K562 (cell line): Measurements from ENCODE around the gene CRADD. TPM values are rescaled to one million over a fixed set of nuclear protein-coding genes. Genes with fewer than 3 reads are reported as not detected.

Experiments
- ATAC-seq: fragments of 200-7000 bp; cut with Tn5 transposase; 3 replicates; pipeline ENCODE4 v1.9.1; 2020; ENCODE audit warnings: moderate library complexity
- BruUV-seq: library from RNA; stranded (reverse); fragments of 400-500 nt; replicated peaks from 2 replicates; lab custom pipeline; 2021; lab: Mats Ljungman, UMichigan
- CTCF ChIA-PET: fragments of 300-600 bp; formaldehyde crosslinking; extraction: SDS; loops from one replicate; lab custom pipeline; 2021; ENCODE audit warnings: low intra/inter-chr PET ratio; lab: Yijun Ruan, JAX
- POLR2A ChIA-PET: fragments of 300-600, 350-650 bp; sonication (Branson Sonifier 250); formaldehyde crosslinking; extraction: SDS; loops from one replicate; lab custom pipeline; 2021; ENCODE audit warnings: antibody characterized with exemption, inconsistent platforms; lab: Yijun Ruan, JAX
- DNase-seq, 4 experiments: peaks; one replicate each; pipeline versions ENCODE4 v3.0.0 to v3.0.0-alpha.2; 2011 to 2018; ENCODE audit warnings: low spot score in 3 of 4, mixed read lengths in 3 of 4; ENCODE audit errors: extremely low read depth in 1 of 4
- FAIRE-seq: peaks from 2 replicates; lab custom pipeline; 2011; peaks lifted over from hg19 to GRCh38; lab: Jason Lieb, UNC
- H2AFZ ChIP-seq: 2 replicates; pipeline ENCODE4 v1.6.0; 2011; ENCODE audit warnings: low read depth, low read length, control low read depth, inconsistent platforms
- H3K27ac ChIP-seq: fragments of 200-600 bp; 3 replicates; pipeline ENCODE4 v1.8.0; 2011; ENCODE audit warnings: low read depth, mild to moderate bottlenecking, control low read depth, inconsistent platforms, low read length, moderate library complexity, mixed read lengths; ENCODE audit errors: extremely low read depth
- H3K27me3 ChIP-seq, 2 experiments: fragments of 300-600 bp in 1 of 2; 2 replicates in 1 of 2; 3 replicates in 1 of 2; pipeline versions ENCODE4 v1.6.0 to v1.8.0; 2011; ENCODE audit warnings: inconsistent platforms in 2 of 2, low read length in 2 of 2, mild to moderate bottlenecking in 1 of 2, mixed read lengths in 1 of 2, moderate library complexity in 1 of 2; ENCODE audit not compliant: control insufficient read depth in 2 of 2, insufficient read depth in 2 of 2
- H3K36me3 ChIP-seq: fragments of 300-600 bp; 3 replicates; pipeline ENCODE4 v1.8.0; 2011; ENCODE audit warnings: mild to moderate bottlenecking, low read length, inconsistent platforms; ENCODE audit not compliant: control insufficient read depth, insufficient read depth
- H3K4me1 ChIP-seq, 2 experiments: fragments of 200-600 bp in 1 of 2; replicated peaks in 1 of 2; 2 replicates in 1 of 2; 3 replicates in 1 of 2; pipeline versions ENCODE4 v1.5.1 to v1.8.0; 2011; ENCODE audit warnings: inconsistent platforms in 2 of 2, low read length in 2 of 2, mild to moderate bottlenecking in 1 of 2, mixed read lengths in 1 of 2, moderate library complexity in 1 of 2; ENCODE audit not compliant: control insufficient read depth in 2 of 2, insufficient read depth in 2 of 2
- H3K4me2 ChIP-seq: 2 replicates; pipeline ENCODE4 v1.6.1; 2011; ENCODE audit warnings: low read length, control low read depth, inconsistent platforms, mixed read lengths; ENCODE audit not compliant: insufficient read depth
- H3K4me3 ChIP-seq: fragments of 200-600 bp; sonication (generic), shearing (Covaris generic); 2 replicates; pipeline ENCODE4 v1.5.1; 2016; ENCODE audit warnings: control low read depth, inconsistent platforms
- H3K79me2 ChIP-seq: fragments of 200-600 bp; 3 replicates; pipeline ENCODE4 v1.8.0; 2011; ENCODE audit warnings: low read length, inconsistent platforms; ENCODE audit not compliant: control insufficient read depth, insufficient read depth
- H3K9ac ChIP-seq, 2 experiments: 2 replicates each; pipeline versions ENCODE4 v1.6.0 to v1.6.1; 2011; ENCODE audit warnings: low read depth in 2 of 2, low read length in 2 of 2, control low read depth in 1 of 2, inconsistent platforms in 1 of 2, mild to moderate bottlenecking in 1 of 2, mixed read lengths in 1 of 2; ENCODE audit not compliant: insufficient read depth in 1 of 2
- H3K9me1 ChIP-seq: one replicate; pipeline ENCODE4 v1.6.0; 2011; ENCODE audit warnings: inconsistent platforms, mild to moderate bottlenecking, low read length, moderate library complexity; ENCODE audit not compliant: control insufficient read depth, insufficient read depth
- H3K9me3 ChIP-seq: replicated peaks from 2 replicates; pipeline ENCODE4 v1.5.1; 2011; ENCODE audit warnings: low read depth, low read length, inconsistent platforms; ENCODE audit not compliant: control insufficient read depth, insufficient read depth
- H4K20me1 ChIP-seq: replicated peaks from 2 replicates; pipeline ENCODE4 v1.6.1; 2011; ENCODE audit warnings: low read length, inconsistent platforms, mixed read lengths; ENCODE audit not compliant: control insufficient read depth, insufficient read depth
- CBX2 ChIP-seq: fragments of 200-600 bp; sonication (generic); IDR thresholded peaks from one replicate; pipeline ENCODE4 v1.6.1; 2012; ENCODE audit warnings: mild to moderate bottlenecking, low read length, inconsistent platforms; ENCODE audit not compliant: insufficient read depth, poor library complexity, severe bottlenecking
- MEIS2 ChIP-seq: fragments of 450-650 bp; IDR thresholded peaks from 2 replicates; pipeline ENCODE4 v1.6.1; 2014; ENCODE audit warnings: mild to moderate bottlenecking; ENCODE audit not compliant: partially characterized antibody
- NEUROD1 ChIP-seq: fragments of 150-350 bp; IDR thresholded peaks from 2 replicates; pipeline ENCODE4 v1.6.1; 2014; ENCODE audit warnings: borderline replicate concordance, low read length, low read depth; ENCODE audit not compliant: partially characterized antibody
- POLR2H ChIP-seq: IDR thresholded peaks from 2 replicates; pipeline ENCODE4 v1.6.1; 2016; ENCODE audit warnings: missing genetic modification characterization, low read depth, mild to moderate bottlenecking, control low read depth, missing compliant biosample characterization, moderate library complexity
- RBM39 ChIP-seq: fragments of 200-400 bp; formaldehyde crosslinking; optimal IDR thresholded peaks from 2 replicates; pipeline ENCODE3; 2018; ENCODE audit warnings: low read depth, low read length
- RCOR1 ChIP-seq, 2 experiments: IDR thresholded peaks; 2 replicates each; pipeline ENCODE4 v1.6.1; 2012; ENCODE audit warnings: low read depth in 2 of 2, low read length in 2 of 2, borderline replicate concordance in 1 of 2, improper control_type of control experiment in 1 of 2
- TRIM24 ChIP-seq, 2 experiments: fragments of 450-650 bp; IDR thresholded peaks; 2 replicates each; pipeline ENCODE4 v1.6.1; 2016
- YBX1 ChIP-seq: fragments of 450-650 bp; IDR thresholded peaks from 2 replicates; pipeline ENCODE4 v1.7.1; 2016; ENCODE audit warnings: mild to moderate bottlenecking
- WGBS: fragments of 100-300 bp; shearing (Covaris generic); methylation state at CpG from one replicate; pipeline ENCODE4 v1.1.6; 2016; ENCODE audit warnings: low coverage, mixed read lengths; ENCODE audit not compliant: insufficient coverage; ENCODE audit errors: missing lambda C conversion rate; 5-methylcytosine and 5-hydroxymethylcytosine counted together
- in situ Hi-C: fragments of 300-500 bp; cut with MboI; formaldehyde crosslinking; loops from 4 replicates; pipeline ENCODE4 v1.15.0; 2018; ENCODE audit warnings: inconsistent platforms, mixed read lengths
- intact Hi-C: fragments of 100-400 bp; cut with micrococcal nuclease; formaldehyde crosslinking; loops from 2 replicates; pipeline ENCODE4 v1.14.2; 2022
- polyA plus RNA-seq, 8 experiments: library from polyadenylated mRNA; depleted of rRNA in 4 of 8; stranded (reverse) in 5 of 8; unstranded in 3 of 8; fragments of >200 nt; fragmentation: Nextera tagmentation in 2 of 8; fragmentation: Illumina TruSeq in 1 of 8; extraction: Ambion mirVana in 2 of 8; extraction: Trizol in 1 of 8; gene quantifications; 2 replicates each; pipeline versions ENCODE4 v1.2.1 to v1.2.3, GENCODE V29; 2011 to 2014; ENCODE audit warnings: inconsistent platforms in 1 of 8, missing spikeins in 1 of 8
- total RNA-seq, 7 experiments: library from RNA; depleted of rRNA in 6 of 7; stranded (reverse); fragments of >200 nt in 6 of 7; fragmentation: Illumina TruSeq in 2 of 7; extraction: Trizol in 2 of 7; gene quantifications; 2 replicates each; pipeline versions ENCODE4 v1.2.1 to v1.2.3, GENCODE V29; 2011 to 2021; ENCODE audit warnings: low replicate concordance in 1 of 7

CRADD gene
- total and polyA plus RNA-seq, 9 of the 15 experiments (the other 6 are each of a cell fraction or from before 2014, with no cell fraction given): 20.5 to 41.1 (median 25.9) TPM

GRCh38 chr12:93841671-93842070 is 164.5 kb downstream of the CRADD start:
- Histone ChIP-seq H3K36me3 (peaks cover 2% of the 10 kb centered on the region; the same call in 2 of the 3 replicates), H2AFZ (no peak overlapping the region), H3K9me1 (no peaks in the 10 kb centered on the region), H3K4me1 (no peaks in the 10 kb centered on the region), H3K9ac (no peak overlapping the region), H3K27ac (no peak overlapping the region), H3K4me3 (no peak overlapping the region), H4K20me1 (no peaks in the 10 kb centered on the region), H3K27me3 (no peaks in the 10 kb centered on the region), H3K9me3 (no peaks in the 10 kb centered on the region), H3K4me2 (no peak overlapping the region), H3K79me2 (no peaks in the 10 kb centered on the region)
- DNase-seq: no peak
- intact Hi-C loops: no loop called here
- CTCF ChIA-PET: no interaction called here
- FAIRE-seq: no peak
- 89% methylated on average over 8 of the region's 8 CpGs for WGBS
- POLR2A ChIA-PET: no interaction called here
- TF ChIP-seq TRIM24 (IDR thresholded peaks at IDR 0.05) (no peak), RBM39 (no peak), NEUROD1 (no peak), POLR2H (tag) (no peak), RCOR1 (IDR thresholded peaks at IDR 0.05; ENCODE audit: borderline replicate concordance in 1 of 2, low read depth in 2 of 2, low read length in 2 of 2) (no peak), YBX1 (no peak), MEIS2 (no peak), CBX2 (no peak)
- ATAC-seq: no peak
- in situ Hi-C loops: no loop called here
- no TSS peak for BruUV-seq
